K562 (cell line): ENCODE measurements around the gene BCAN. TPM values are rescaled to one million over a fixed set of nuclear protein-coding genes. Genes with fewer than 3 reads are reported as not detected.

Experiments used
- CBFB ChIP-seq: sonication (generic); formaldehyde crosslinking; IDR thresholded peaks from 2 replicates; pipeline ENCODE4 v1.4.0; 2020; ENCODE audit warnings: mild to moderate bottlenecking, missing genetic modification reagents
- CREM ChIP-seq: IDR thresholded peaks from 2 replicates; pipeline ENCODE4 v1.6.1; 2014; ENCODE audit warnings: antibody characterized with exemption, low read depth
- DEAF1 ChIP-seq: fragments of 450-650 bp; formaldehyde crosslinking; IDR thresholded peaks from 2 replicates; pipeline ENCODE4 v1.4.0; 2020; ENCODE audit warnings: mild to moderate bottlenecking, moderate library complexity
- FOXK2 ChIP-seq, 2 experiments: fragments of 450-650 bp; IDR thresholded peaks in 1 of 2; conservative IDR thresholded peaks in 1 of 2; 2 replicates each; pipeline ENCODE4 v1.6.1; 2016; ENCODE audit warnings: low read depth in 2 of 2, mild to moderate bottlenecking in 1 of 2
- HMBOX1 ChIP-seq: sonication (generic); IDR thresholded peaks from 2 replicates; pipeline ENCODE4 v1.6.1; 2016
- KDM1A ChIP-seq, 2 experiments: fragments of 450-650 bp; IDR thresholded peaks; 2 replicates each; pipeline ENCODE4 v1.6.1; 2016; ENCODE audit warnings: mild to moderate bottlenecking in 2 of 2
- RAD21 ChIP-seq, 2 experiments: fragments of 250-450 bp in 1 of 2; fragments of 450-650 bp in 1 of 2; sonication (Bioruptor Pico) in 1 of 2; formaldehyde crosslinking in 1 of 2; IDR thresholded peaks in 1 of 2; conservative IDR thresholded peaks in 1 of 2; 2 replicates each; pipeline versions ENCODE4 v1.4.0 to v1.8.0; 2020 to 2022; ENCODE audit warnings: mild to moderate bottlenecking in 2 of 2, moderate library complexity in 1 of 2
- STAG1 ChIP-seq: sonication (generic); formaldehyde crosslinking; IDR thresholded peaks from 2 replicates; pipeline ENCODE4 v1.5.0; 2020; ENCODE audit warnings: missing genetic modification reagents, borderline replicate concordance
- TEAD4 ChIP-seq, 2 experiments: sonication (generic) in 1 of 2; formaldehyde crosslinking in 1 of 2; IDR thresholded peaks; 2 replicates each; pipeline versions ENCODE4 v1.6.1 to v1.8.0; 2012 to 2022; ENCODE audit warnings: borderline replicate concordance in 1 of 2, inconsistent platforms in 1 of 2, low read length in 1 of 2, mild to moderate bottlenecking in 1 of 2, missing genetic modification reagents in 1 of 2
- polyA plus RNA-seq, 8 experiments: library from polyadenylated mRNA; depleted of rRNA in 4 of 8; stranded (reverse) in 5 of 8; unstranded in 3 of 8; fragments of >200 nt; fragmentation: Nextera tagmentation in 2 of 8; fragmentation: Illumina TruSeq in 1 of 8; extraction: Ambion mirVana in 2 of 8; extraction: Trizol in 1 of 8; gene quantifications; 2 replicates each; pipeline versions ENCODE4 v1.2.1 to v1.2.3, GENCODE V29; 2011 to 2014; ENCODE audit warnings: inconsistent platforms in 1 of 8, missing spikeins in 1 of 8
- total RNA-seq, 7 experiments: library from RNA; depleted of rRNA in 6 of 7; stranded (reverse); fragments of >200 nt in 6 of 7; fragmentation: Illumina TruSeq in 2 of 7; extraction: Trizol in 2 of 7; gene quantifications; 2 replicates each; pipeline versions ENCODE4 v1.2.1 to v1.2.3, GENCODE V29; 2011 to 2021; ENCODE audit warnings: low replicate concordance in 1 of 7

The BCAN gene
- total and polyA plus RNA-seq, 9 of the 15 experiments (the other 6 are each of a cell fraction or from before 2014, with no cell fraction given), result 0.04 to 0.33 (median 0.14) TPM; not detected in 5

- TF ChIP-seq HMBOX1 (no peak), CBFB (CRISPR knock-in tag) (no peak), DEAF1 (CRISPR knock-in tag) (peak; percentile 69), STAG1 (CRISPR knock-in tag) (peak; percentile 12; the same call in 1 of the 2 replicates), CREM (peak; percentile 41; the same call in 1 of the 2 replicates), RAD21 (CRISPR knock-in tag; conservative IDR thresholded peaks at IDR 0.05 in 1 of 2, IDR thresholded peaks at IDR 0.05 in 1 of 2) (peak; percentile 70 to 87), KDM1A (IDR thresholded peaks at IDR 0.05) (peak; percentile 49 to 50; a peak in 2 of 4 replicates), FOXK2 (conservative IDR thresholded peaks at IDR 0.05 in 1 of 2, IDR thresholded peaks at IDR 0.05 in 1 of 2; ENCODE audit: low read depth in 2 of 2) (peak; percentile 37 to 61; a peak in 2 of 4 replicates), TEAD4 (IDR thresholded peaks at IDR 0.05; ENCODE audit: low read length) (0 out of 2 replicates have a peak, but pooled peaks have one; percentile 9), TEAD4 (CRISPR knock-in tag; IDR thresholded peaks at IDR 0.05; ENCODE audit: borderline replicate concordance) (no peak)
These were observed 33.8 kb upstream of the BCAN start (continued) for GRCh38 chr1:156608036-156608674.
